Heart left ventricle (tissue), 16 donors: ENCODE data around the gene ZBTB38. TPM values are rescaled to one million over a fixed set of nuclear protein-coding genes. Genes with fewer than 3 reads are reported as not detected.

Experiments used
- ATAC-seq, 4 donors: fragments of 200-7000 bp; cut with Tn5 transposase; one replicate each; pipeline ENCODE4 v1.9.1; 2020 to 2022; ENCODE audit warnings: moderate library complexity in 4 of 4, mild to moderate bottlenecking in 3 of 4, moderate number of reproducible peaks in 1 of 4
- DNase-seq, 5 donors: peaks; one replicate each; pipeline ENCODE4 v3.0.0-alpha.2; 2020
- H3K27ac ChIP-seq, 12 donors: fragments of 200-600 bp; sonication (generic) in 4 of 12; one replicate each; pipeline versions ENCODE4 v1.5.0 to v1.8.0; 2016 to 2022; ENCODE audit warnings: mild to moderate bottlenecking in 2 of 12
- H3K27me3 ChIP-seq, 9 donors: fragments of 200-600 bp; sonication (generic) in 2 of 9; one replicate each; pipeline versions ENCODE4 v1.5.1 to v1.8.0; 2016 to 2022; ENCODE audit warnings: mild to moderate bottlenecking in 3 of 9
- H3K36me3 ChIP-seq, 9 donors: fragments of 200-600 bp; sonication (generic) in 2 of 9; one replicate each; pipeline versions ENCODE4 v1.5.0 to v1.8.0; 2018 to 2022; ENCODE audit warnings: mild to moderate bottlenecking in 2 of 9
- H3K4me1 ChIP-seq, 12 donors: fragments of 200-600 bp; sonication (generic) in 4 of 12; one replicate each; pipeline versions ENCODE4 v1.5.0 to v1.8.0; 2016 to 2022; ENCODE audit warnings: mild to moderate bottlenecking in 3 of 12
- H3K4me3 ChIP-seq, 12 donors: fragments of 200-600 bp; sonication (generic) in 4 of 12; one replicate each; pipeline versions ENCODE4 v1.5.0 to v1.8.0; 2017 to 2022; ENCODE audit warnings: mild to moderate bottlenecking in 9 of 12, moderate library complexity in 4 of 12
- H3K9me3 ChIP-seq, 12 donors: fragments of 200-600 bp; sonication (generic) in 4 of 12; one replicate each; pipeline versions ENCODE4 v1.5.0 to v1.8.0; 2016 to 2022; ENCODE audit warnings: mild to moderate bottlenecking in 1 of 12
- POLR2A ChIP-seq, 2 donors: fragments of 450-650 bp; IDR thresholded peaks; one replicate each; pipeline ENCODE4 v1.6.1; 2017; ENCODE audit warnings: antibody characterized with exemption in 2 of 2, mild to moderate bottlenecking in 2 of 2, moderate library complexity in 2 of 2
- WGBS, 4 donors: extraction: QIAGEN DNeasy Blood & Tissue Kit in 2 of 4; methylation state at CpG; one replicate each; pipeline versions ENCODE4 v1.1.5 to v1.1.7; 2013 to 2018; 5-methylcytosine and 5-hydroxymethylcytosine counted together
- intact Hi-C, 10 donors: fragments of 100-400 bp; cut with DNase I; formaldehyde crosslinking; loops; one replicate each; pipeline versions ENCODE4 v1.11.1 to v1.14.2; 2022
- polyA plus RNA-seq, 2 donors: library from polyadenylated mRNA; stranded (reverse); fragments of 200-250 nt; gene quantifications; one replicate each; pipeline ENCODE4 v1.2.3, GENCODE V29; 2013
- total RNA-seq, 9 donors: library from RNA; depleted of rRNA in 2 of 9; stranded (reverse); fragments of >200 nt in 2 of 9; fragmentation: NEBNext Ultra II Directional in 3 of 9; extraction: Animal tissue kit (Norgen Biotek cat#: 25700) in 3 of 9; gene quantifications; one replicate each; pipeline versions ENCODE4 v1.1.0 to v1.2.4, GENCODE V29; 2016 to 2023
- TF ChIP-seq, protein P1 (sequence below), 12 donors: fragments of 200-600 bp; sonication (generic) in 4 of 12; IDR thresholded peaks; one replicate each; pipeline versions ENCODE4 v1.5.0 to v1.8.0; 2018 to 2022; ENCODE audit warnings: antibody characterized with exemption in 12 of 12, mild to moderate bottlenecking in 5 of 12
- donor health status: ischemic (EF 13 %, LVEDD 7.1; RV severe dilation, severe dysfunction).
- donor health status: healthy with polysubstance abuse.
- donor health status: DM: no; HTN: yes; CAD: no.
- donor health status: DM: no; HTN: no; CAD: no.
- donor health status: ischemic (EF 25% LVEDD 6.9; RV normal size, moderate dysfunction).
- donor health status: ischemic (EF 25% LVEDD 5.7; RV mildly dilated, moderate dysfunction).
- donor health status: healthy.
- donor health status: DM: yes; HTN: yes; CAD: no.
- donor health status: ischemic (EF 35%, LVEDD 5.7; RV mildly dilated, moderate dysfunction).
- donor health status: nonischemic (EF 11% LVEDD 7.7; RV severe dilation, severe dysfunction).
- donor health status: DM: yes; HTN: yes; CAD: no.
- donor health status: PGD.
- donor health status: ischemic (EF 29% LVEDD 5.4; RV normal size, mild dysfunction).
- donor health status: nonischemic (EF 23%, LVEDD 6.1; RV moderate dilation, normal function).

The ZBTB38 gene
- total and polyA plus RNA-seq, 11 donors, result 15.5 to 189 (median 128) TPM

DNA sequence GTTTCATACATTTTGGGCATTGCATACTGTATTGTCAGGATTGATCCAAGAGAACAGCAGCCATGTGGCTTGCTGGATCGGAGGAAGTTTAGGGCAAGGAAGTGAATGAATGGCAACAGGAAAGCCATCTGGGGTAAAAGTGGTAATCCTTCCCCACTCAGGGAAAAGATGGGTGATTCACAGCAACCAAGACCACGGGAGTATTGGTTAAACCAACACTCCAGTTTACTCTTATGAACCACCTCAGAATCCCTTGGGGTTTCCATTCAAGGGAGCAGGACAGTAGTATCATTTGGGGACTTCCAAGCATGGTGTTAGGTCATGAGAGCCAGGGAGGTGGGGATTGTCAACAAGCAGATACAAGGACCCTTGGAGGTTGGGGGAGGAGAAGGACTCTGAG is 25.2 kb upstream of the ZBTB38 start:
- Histone ChIP-seq H3K36me3 (no peaks in the 10 kb centered on the region), H3K4me3 (no peak overlapping the region), H3K27me3 (no peaks in the 10 kb centered on the region), H3K27ac (no peak overlapping the region), H3K4me1 (no peaks in the 10 kb centered on the region), H3K9me3 (no peaks in the 10 kb centered on the region)
- intact Hi-C loops, result no loop called here
- TF ChIP-seq POLR2A (IDR thresholded peaks at IDR 0.05), result no peak
- TF ChIP-seq, protein P1, sequence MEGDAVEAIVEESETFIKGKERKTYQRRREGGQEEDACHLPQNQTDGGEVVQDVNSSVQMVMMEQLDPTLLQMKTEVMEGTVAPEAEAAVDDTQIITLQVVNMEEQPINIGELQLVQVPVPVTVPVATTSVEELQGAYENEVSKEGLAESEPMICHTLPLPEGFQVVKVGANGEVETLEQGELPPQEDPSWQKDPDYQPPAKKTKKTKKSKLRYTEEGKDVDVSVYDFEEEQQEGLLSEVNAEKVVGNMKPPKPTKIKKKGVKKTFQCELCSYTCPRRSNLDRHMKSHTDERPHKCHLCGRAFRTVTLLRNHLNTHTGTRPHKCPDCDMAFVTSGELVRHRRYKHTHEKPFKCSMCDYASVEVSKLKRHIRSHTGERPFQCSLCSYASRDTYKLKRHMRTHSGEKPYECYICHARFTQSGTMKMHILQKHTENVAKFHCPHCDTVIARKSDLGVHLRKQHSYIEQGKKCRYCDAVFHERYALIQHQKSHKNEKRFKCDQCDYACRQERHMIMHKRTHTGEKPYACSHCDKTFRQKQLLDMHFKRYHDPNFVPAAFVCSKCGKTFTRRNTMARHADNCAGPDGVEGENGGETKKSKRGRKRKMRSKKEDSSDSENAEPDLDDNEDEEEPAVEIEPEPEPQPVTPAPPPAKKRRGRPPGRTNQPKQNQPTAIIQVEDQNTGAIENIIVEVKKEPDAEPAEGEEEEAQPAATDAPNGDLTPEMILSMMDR (IDR thresholded peaks at IDR 0.05), result no peak
- DNase-seq (no peak), ATAC-seq (no peak)
- 70 to 86% (median 81%) methylated on average over 2 of the region's 2 CpGs for WGBS, 4 donors

DNA sequence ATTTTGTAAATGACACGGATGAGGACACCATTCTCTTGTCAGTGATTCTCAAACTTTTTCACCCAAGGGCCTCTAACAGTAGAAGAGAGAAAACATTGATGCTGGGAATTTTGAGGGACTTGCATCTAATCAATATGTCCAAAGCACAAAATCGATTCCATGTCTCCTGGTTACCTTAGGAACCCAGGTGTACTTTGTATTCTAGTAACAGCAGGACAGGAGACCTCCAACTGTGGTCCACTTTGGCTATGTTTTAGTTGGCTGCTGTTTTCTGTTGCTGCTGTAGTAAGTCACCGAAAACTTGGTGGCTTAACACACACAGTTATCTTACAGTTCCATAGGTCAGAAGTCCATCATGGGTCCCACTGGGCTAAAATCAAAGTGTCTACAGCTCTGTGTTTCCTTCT is 24.4 kb upstream of the ZBTB38 start:
- no peak overlapping the region for H3K4me3 ChIP-seq

DNA sequence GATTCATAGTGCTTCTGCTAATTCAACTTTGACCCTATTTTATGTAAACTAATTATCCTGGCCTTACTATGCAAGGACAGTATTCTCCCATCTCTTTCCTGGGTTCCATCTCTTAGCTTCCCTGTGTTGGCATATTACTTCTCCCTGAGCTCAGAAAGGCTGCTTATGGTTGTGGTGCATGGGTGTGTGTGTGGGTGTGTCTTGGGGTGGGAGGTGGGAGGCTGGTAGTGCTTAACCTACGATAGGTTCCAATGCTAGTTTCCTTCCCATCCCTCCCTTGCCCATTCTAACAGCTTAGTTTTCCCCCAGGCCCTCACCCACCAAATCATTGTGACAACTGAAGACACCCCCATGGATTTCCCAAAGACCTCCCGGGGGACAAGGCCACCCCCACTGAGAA is 22.8 kb upstream of the ZBTB38 start:
- no peaks in the 10 kb centered on the region for H3K27me3 ChIP-seq
- peaks cover 0 to 7% (median 0%) of the 10 kb centered on the region in 12 donors for H3K9me3 ChIP-seq
- no peaks in the 10 kb centered on the region for H3K36me3 ChIP-seq
- no peaks in the 10 kb centered on the region for H3K4me1 ChIP-seq
- intact Hi-C loops, result no loop called here
- H3K4me3 ChIP-seq, result no peak overlapping the region
- H3K27ac ChIP-seq, result no peak overlapping the region
- DNase-seq (no peak), ATAC-seq (peak in 1 of 4 donors; percentile 22)
- 89 to 93% (median 90%) methylated on average over 2 of the region's 2 CpGs for WGBS, 4 donors
- TF ChIP-seq POLR2A (IDR thresholded peaks at IDR 0.05), result no peak
- TF ChIP-seq, protein P1 (IDR thresholded peaks at IDR 0.05), result no peak

More for the DNA sequence above, 24.4 kb upstream of the ZBTB38 start:
- 83 to 93% (median 84%) methylated on average over 3 of the region's 3 CpGs for WGBS, 4 donors
- intact Hi-C loops, result no loop called here
- ATAC-seq (no peak), DNase-seq (no peak)
- H3K4me1 ChIP-seq, result no peaks in the 10 kb centered on the region
- TF ChIP-seq, protein P1 (IDR thresholded peaks at IDR 0.05), result no peak
- TF ChIP-seq POLR2A (IDR thresholded peaks at IDR 0.05), result no peak
- no peaks in the 10 kb centered on the region for H3K27me3 ChIP-seq
- no peaks in the 10 kb centered on the region for H3K36me3 ChIP-seq
- no peak overlapping the region for H3K27ac ChIP-seq
- no peaks in the 10 kb centered on the region for H3K9me3 ChIP-seq

DNA sequence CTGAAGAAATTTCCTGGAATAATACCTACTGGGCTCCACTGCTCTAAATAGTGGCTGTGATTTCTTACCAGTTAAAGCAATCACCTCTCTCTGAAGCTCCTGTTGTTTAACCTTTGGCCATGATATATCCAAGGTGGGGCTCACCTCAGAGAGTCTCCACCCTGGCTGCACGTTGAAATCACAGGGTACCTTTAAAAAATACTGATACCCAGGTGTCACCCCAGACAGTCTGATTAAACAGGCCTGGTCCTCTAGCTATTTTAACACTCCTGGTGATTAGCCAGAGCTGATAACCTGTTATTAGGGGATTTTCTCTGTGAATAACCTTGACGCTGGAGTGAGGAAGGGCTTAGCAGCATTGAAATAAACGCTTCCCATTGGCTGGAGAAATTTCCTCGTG is 22.3 kb upstream of the ZBTB38 start:
- 61 to 68% (median 64%) methylated on average over 4 of the region's 4 CpGs for WGBS, 4 donors
- DNase-seq, result no peak
- Histone ChIP-seq H3K27me3 (no peaks in the 10 kb centered on the region), H3K9me3 (peaks cover 0 to 7% (median 0%) of the 10 kb centered on the region in 12 donors), H3K4me3 (no peak overlapping the region), H3K36me3 (no peaks in the 10 kb centered on the region), H3K4me1 (no peaks in the 10 kb centered on the region), H3K27ac (no peak overlapping the region)
- intact Hi-C loops, result no loop called here
- no peak for ATAC-seq
- TF ChIP-seq POLR2A (IDR thresholded peaks at IDR 0.05), result no peak
- TF ChIP-seq, protein P1 (IDR thresholded peaks at IDR 0.05), result no peak
